Activated CD8-positive, alpha-beta memory T cell treated with anti-CD3 and anti-CD28 coated beads, Interleukin-2, amount 10 ng/mL, durations not matched to agents 7 days and 5 days (primary cell): ENCODE results near the gene FAM161A. TPM values are rescaled to one million over a fixed set of nuclear protein-coding genes. Genes with fewer than 3 reads are reported as not detected.
A peak's percentile ranks its signal among the peaks of the same experiment; 100 is the strongest.
"Not testable (repeated sequence)": the region's sequence is repeated elsewhere in the genome, so short reads cannot be mapped to it uniquely, and the experiment has no call there.

ENCODE experiments used
- ATAC-seq: fragments of 150-1000 bp; cut with Tn5 transposase; one replicate; pipeline ENCODE4 v1.10.0; 2021; ENCODE audit warnings: moderate library complexity
- CTCF ChIA-PET: fragments of 350-600 bp; sonication (Branson Sonifier 250); formaldehyde crosslinking; loops from one replicate; lab custom pipeline; 2021; ENCODE audit warnings: antibody characterized with exemption; lab: Charles Lee
- DNase-seq: peaks from one replicate; pipeline ENCODE4 v3.0.0-alpha.2; 2020
- H3K27ac Mint-ChIP-seq: one replicate; pipeline ENCODE4 v1.8.0; 2021; ENCODE audit warnings: mild to moderate bottlenecking, mixed read lengths
- H3K27me3 Mint-ChIP-seq: one replicate; pipeline ENCODE4 v1.8.0; 2021; ENCODE audit warnings: mixed read lengths
- H3K36me3 Mint-ChIP-seq: one replicate; pipeline ENCODE4 v1.8.0; 2021; ENCODE audit warnings: mild to moderate bottlenecking, mixed read lengths
- H3K4me1 Mint-ChIP-seq: one replicate; pipeline ENCODE4 v1.8.0; 2021; ENCODE audit warnings: mixed read lengths
- H3K4me3 Mint-ChIP-seq: one replicate; pipeline ENCODE4 v1.8.0; 2021; ENCODE audit warnings: mild to moderate bottlenecking, moderate library complexity, mixed read lengths
- H3K9me3 Mint-ChIP-seq: one replicate; pipeline ENCODE4 v1.8.0; 2022; ENCODE audit warnings: low read depth, mixed read lengths
- total RNA-seq, 2 experiments: library from RNA; stranded (reverse); gene quantifications; one replicate each; pipeline ENCODE4 v1.2.3, GENCODE V29; 2021

The FAM161A gene
- total RNA-seq, 2 experiments from 2014 or later: 4.8 TPM

- H3K9me3 Mint-ChIP-seq: no peaks in the 10 kb centered on the region
- no peaks in the 10 kb centered on the region for H3K36me3 Mint-ChIP-seq
- no peak for ATAC-seq
- H3K27me3 Mint-ChIP-seq: peaks cover 23% of the 10 kb centered on the region
- DNase-seq: no peak
- no peaks in the 10 kb centered on the region for H3K4me1 Mint-ChIP-seq
- no peak overlapping the region for H3K27ac Mint-ChIP-seq
- CTCF ChIA-PET: no interaction called here
- no peak overlapping the region for H3K4me3 Mint-ChIP-seq
Measured at GRCh38 chr2:61814539-61815160, 39.2 kb downstream of the FAM161A start.

GRCh38 chr2:61813314-61813713, 40.5 kb downstream of the FAM161A start:
- H3K9me3 Mint-ChIP-seq, H3K27ac Mint-ChIP-seq, H3K36me3 Mint-ChIP-seq, DNase-seq, H3K4me3 Mint-ChIP-seq, H3K4me1 Mint-ChIP-seq, ATAC-seq: not testable (repeated sequence)
- H3K27me3 Mint-ChIP-seq: peaks cover 19% of the 10 kb centered on the region
- CTCF ChIA-PET: interaction anchor here (0.7 kb wide), 1 partner anchor 1095 kb away, joined by 3 read pairs; no protein-coding TSS in a partner anchor

- CTCF ChIA-PET: no interaction called here
- no peaks in the 10 kb centered on the region for H3K36me3 Mint-ChIP-seq
- H3K27ac Mint-ChIP-seq: no peak overlapping the region
- H3K9me3 Mint-ChIP-seq: no peaks in the 10 kb centered on the region
- H3K4me3 Mint-ChIP-seq: no peak overlapping the region
- H3K27me3 Mint-ChIP-seq: peaks cover 19% of the 10 kb centered on the region
- ATAC-seq (no peak), DNase-seq (no peak)
- H3K4me1 Mint-ChIP-seq: peaks cover 3% of the 10 kb centered on the region
Measured at GRCh38 chr2:61811821-61812220, 42.0 kb downstream of the FAM161A start.

GRCh38 chr2:61810203-61810602, 43.7 kb downstream of the FAM161A start:
- H3K9me3 Mint-ChIP-seq, DNase-seq, ATAC-seq, H3K4me1 Mint-ChIP-seq, H3K27ac Mint-ChIP-seq, H3K4me3 Mint-ChIP-seq, CTCF ChIA-PET, H3K36me3 Mint-ChIP-seq: not testable (repeated sequence)
- peaks cover 13% of the 10 kb centered on the region for H3K27me3 Mint-ChIP-seq

GRCh38 chr2:61808693-61809092, 45.2 kb downstream of the FAM161A start:
- CTCF ChIA-PET, H3K27ac Mint-ChIP-seq, H3K27me3 Mint-ChIP-seq: not testable (repeated sequence)

GRCh38 chr2:61807036-61807757, 46.7 kb downstream of the FAM161A start:
- CTCF ChIA-PET: interaction anchor here (0.7 kb wide), 1 partner anchor 652 kb away, joined by 3 read pairs; no protein-coding TSS in a partner anchor
- Mint-ChIP-seq H3K4me1 (peaks cover 5% of the 10 kb centered on the region), H3K36me3 (no peaks in the 10 kb centered on the region), H3K27ac (no peak overlapping the region), H3K9me3 (no peaks in the 10 kb centered on the region), H3K27me3 (peaks cover 6% of the 10 kb centered on the region), H3K4me3 (no peak overlapping the region)
- DNase-seq (no peak), ATAC-seq (no peak)

More at GRCh38 chr2:61808693-61809092, 45.2 kb downstream of the FAM161A start:
- ATAC-seq, H3K36me3 Mint-ChIP-seq, H3K4me1 Mint-ChIP-seq, DNase-seq, H3K9me3 Mint-ChIP-seq, H3K4me3 Mint-ChIP-seq: not testable (repeated sequence)

- Mint-ChIP-seq H3K4me3 (no peak overlapping the region), H3K4me1 (peaks cover 5% of the 10 kb centered on the region), H3K36me3 (no peaks in the 10 kb centered on the region), H3K27me3 (peaks cover 17% of the 10 kb centered on the region), H3K27ac (no peak overlapping the region), H3K9me3 (no peaks in the 10 kb centered on the region)
- CTCF ChIA-PET: no interaction called here
- DNase-seq (no peak), ATAC-seq (no peak)
Measured at GRCh38 chr2:61802548-61802947, 51.3 kb downstream of the FAM161A start.

GRCh38 chr2:61799099-61799498, 54.8 kb downstream of the FAM161A start:
- H3K27me3 Mint-ChIP-seq: peaks cover 15% of the 10 kb centered on the region
- H3K27ac Mint-ChIP-seq: no peak overlapping the region
- CTCF ChIA-PET: no interaction called here
- no peak overlapping the region for H3K4me3 Mint-ChIP-seq
- H3K4me1 Mint-ChIP-seq: no peaks in the 10 kb centered on the region
- DNase-seq (peak; percentile 9), ATAC-seq (no peak)
- no peaks in the 10 kb centered on the region for H3K36me3 Mint-ChIP-seq
- H3K9me3 Mint-ChIP-seq: no peaks in the 10 kb centered on the region

- CTCF ChIA-PET, ATAC-seq, H3K4me1 Mint-ChIP-seq, H3K36me3 Mint-ChIP-seq, H3K27ac Mint-ChIP-seq, H3K4me3 Mint-ChIP-seq, H3K9me3 Mint-ChIP-seq: not testable (repeated sequence)
- peaks cover 15% of the 10 kb centered on the region for H3K27me3 Mint-ChIP-seq
- DNase-seq: peak; percentile 16
Measured at GRCh38 chr2:61797446-61797845, 56.4 kb downstream of the FAM161A start.

GRCh38 chr2:61795408-61795807, 58.5 kb downstream of the FAM161A start:
- no peaks in the 10 kb centered on the region for H3K36me3 Mint-ChIP-seq
- no peaks in the 10 kb centered on the region for H3K9me3 Mint-ChIP-seq
- no peak for DNase-seq
- peaks cover 16% of the 10 kb centered on the region for H3K27me3 Mint-ChIP-seq
- peaks cover 8% of the 10 kb centered on the region for H3K4me1 Mint-ChIP-seq
- CTCF ChIA-PET: no interaction called here
- H3K27ac Mint-ChIP-seq: no peak overlapping the region
- no peak overlapping the region for H3K4me3 Mint-ChIP-seq
- no peak for ATAC-seq

- H3K4me3 Mint-ChIP-seq: peak overlapping the region; percentile 70
- H3K4me1 Mint-ChIP-seq: peaks cover 8% of the 10 kb centered on the region
- no peaks in the 10 kb centered on the region for H3K9me3 Mint-ChIP-seq
- H3K27ac Mint-ChIP-seq: no peak overlapping the region
- peaks cover 5% of the 10 kb centered on the region for H3K27me3 Mint-ChIP-seq
- DNase-seq: peak; percentile 87
- peak; percentile 99 for ATAC-seq
- H3K36me3 Mint-ChIP-seq: no peaks in the 10 kb centered on the region
- CTCF ChIA-PET: interaction anchor here (1.0 kb wide), 1 partner anchor 18 kb away, joined by 3 read pairs; no protein-coding TSS in a partner anchor
Measured at GRCh38 chr2:61793389-61793836, 60.4 kb downstream of the FAM161A start.

GRCh38 chr2:61792355-61792890, 61.4 kb downstream of the FAM161A start:
- H3K27ac Mint-ChIP-seq: no peak overlapping the region
- DNase-seq (no peak), ATAC-seq (no peak)
- H3K27me3 Mint-ChIP-seq: peaks cover 14% of the 10 kb centered on the region
- no peaks in the 10 kb centered on the region for H3K9me3 Mint-ChIP-seq
- H3K4me3 Mint-ChIP-seq: no peak overlapping the region
- CTCF ChIA-PET: interaction anchor here (0.7 to 2.1 kb wide), 4 partner anchors 10 to 122 kb away, joined by 3 to 8 read pairs (median 3); no protein-coding TSS in a partner anchor
- H3K36me3 Mint-ChIP-seq: no peaks in the 10 kb centered on the region
- peaks cover 8% of the 10 kb centered on the region for H3K4me1 Mint-ChIP-seq

- Mint-ChIP-seq H3K9me3 (no peaks in the 10 kb centered on the region), H3K27ac (no peak overlapping the region), H3K4me1 (peaks cover 8% of the 10 kb centered on the region), H3K27me3 (peaks cover 21% of the 10 kb centered on the region), H3K4me3 (no peak overlapping the region), H3K36me3 (no peaks in the 10 kb centered on the region)
- ATAC-seq (no peak), DNase-seq (peak; percentile 23)
- CTCF ChIA-PET: interaction anchor here (1.4 kb wide), 1 partner anchor 55 kb away, joined by 3 read pairs; no protein-coding TSS in a partner anchor
Measured at GRCh38 chr2:61789807-61790602, 63.9 kb downstream of the FAM161A start.
